Measurements from ENCODE around the gene ERMAP.
"Not testable (repeated sequence)": the region's sequence is repeated elsewhere in the genome, so short reads cannot be mapped to it uniquely, and the experiment has no call there.

DNA sequence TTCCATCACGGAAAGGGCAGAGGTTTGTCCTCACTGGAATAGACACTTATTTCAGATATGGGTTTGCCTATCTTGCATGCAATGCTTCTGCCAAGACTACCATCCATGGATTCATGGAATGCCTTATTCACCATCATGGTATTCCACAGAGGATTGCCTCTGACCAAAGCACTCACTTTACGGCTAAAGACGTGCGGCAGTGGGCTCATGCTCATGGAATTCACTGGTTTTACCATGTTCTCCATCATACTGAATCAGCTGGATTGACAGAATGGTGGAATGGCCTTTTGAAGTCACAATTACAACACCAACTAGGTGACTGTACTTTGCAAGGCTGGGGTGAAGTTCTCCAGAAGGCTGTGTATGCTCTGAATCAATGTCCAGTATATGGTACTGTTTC lies 51.5 kb downstream of the ERMAP start:
- TF ChIP-seq, protein P1, sequence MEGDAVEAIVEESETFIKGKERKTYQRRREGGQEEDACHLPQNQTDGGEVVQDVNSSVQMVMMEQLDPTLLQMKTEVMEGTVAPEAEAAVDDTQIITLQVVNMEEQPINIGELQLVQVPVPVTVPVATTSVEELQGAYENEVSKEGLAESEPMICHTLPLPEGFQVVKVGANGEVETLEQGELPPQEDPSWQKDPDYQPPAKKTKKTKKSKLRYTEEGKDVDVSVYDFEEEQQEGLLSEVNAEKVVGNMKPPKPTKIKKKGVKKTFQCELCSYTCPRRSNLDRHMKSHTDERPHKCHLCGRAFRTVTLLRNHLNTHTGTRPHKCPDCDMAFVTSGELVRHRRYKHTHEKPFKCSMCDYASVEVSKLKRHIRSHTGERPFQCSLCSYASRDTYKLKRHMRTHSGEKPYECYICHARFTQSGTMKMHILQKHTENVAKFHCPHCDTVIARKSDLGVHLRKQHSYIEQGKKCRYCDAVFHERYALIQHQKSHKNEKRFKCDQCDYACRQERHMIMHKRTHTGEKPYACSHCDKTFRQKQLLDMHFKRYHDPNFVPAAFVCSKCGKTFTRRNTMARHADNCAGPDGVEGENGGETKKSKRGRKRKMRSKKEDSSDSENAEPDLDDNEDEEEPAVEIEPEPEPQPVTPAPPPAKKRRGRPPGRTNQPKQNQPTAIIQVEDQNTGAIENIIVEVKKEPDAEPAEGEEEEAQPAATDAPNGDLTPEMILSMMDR (IDR thresholded peaks at IDR 0.05) = not testable (repeated sequence)
- not testable (repeated sequence) for TF ChIP-seq POLR2A (IDR thresholded peaks at IDR 0.05)

Measured in Peyer's patch (tissue), 4 donors.